H9 (cell line): ENCODE measurements around the gene CYB5B. TPM values are rescaled to one million over a fixed set of nuclear protein-coding genes. Genes with fewer than 3 reads are reported as not detected.

Source experiments
- DNase-seq: peaks from one replicate; pipeline ENCODE4 v3.0.0-alpha.2; 2017
- H2AFZ ChIP-seq: one replicate; pipeline ENCODE4 v1.6.1; 2013; ENCODE audit warnings: mild to moderate bottlenecking, low read length, control low read depth, moderate library complexity
- H2AK5ac ChIP-seq: 2 replicates; pipeline ENCODE4 v1.6.1; 2013; ENCODE audit warnings: low read length, control low read depth, mixed read lengths; ENCODE audit not compliant: insufficient read length
- H2BK120ac ChIP-seq: one replicate; pipeline ENCODE4 v1.6.1; 2013; ENCODE audit warnings: low read depth, mild to moderate bottlenecking, low read length, control low read depth, inconsistent platforms; ENCODE audit not compliant: poor library complexity, severe bottlenecking
- H2BK12ac ChIP-seq: 2 replicates; pipeline ENCODE4 v1.6.1; 2013; ENCODE audit warnings: low read length, control low read depth, mixed read lengths, low read depth; ENCODE audit not compliant: insufficient read length
- H2BK15ac ChIP-seq: 2 replicates; pipeline ENCODE4 v1.6.1; 2013; ENCODE audit warnings: low read depth, low read length, control low read depth
- H2BK20ac ChIP-seq: one replicate; pipeline ENCODE4 v1.6.1; 2013; ENCODE audit warnings: low read depth, mild to moderate bottlenecking, low read length, control low read depth, inconsistent platforms; ENCODE audit not compliant: poor library complexity, severe bottlenecking
- H2BK5ac ChIP-seq: 2 replicates; pipeline ENCODE4 v1.6.1; 2013; ENCODE audit warnings: low read length, control low read depth, mixed read lengths; ENCODE audit not compliant: insufficient read length
- H3K14ac ChIP-seq: 2 replicates; pipeline ENCODE4 v1.6.1; 2013; ENCODE audit warnings: low read length, control low read depth; ENCODE audit not compliant: insufficient read depth
- H3K18ac ChIP-seq: 2 replicates; pipeline ENCODE4 v1.6.1; 2013; ENCODE audit warnings: low read depth, mild to moderate bottlenecking, mixed read lengths, low read length, control low read depth; ENCODE audit not compliant: insufficient read length
- H3K23ac ChIP-seq: 2 replicates; pipeline ENCODE4 v1.6.1; 2013; ENCODE audit warnings: low read length, control low read depth, mixed read lengths, low read depth; ENCODE audit not compliant: insufficient read length
- H3K23me2 ChIP-seq: 2 replicates; pipeline ENCODE4 v1.6.1; 2013; ENCODE audit warnings: low read depth, mild to moderate bottlenecking, mixed read lengths, low read length, control low read depth; ENCODE audit not compliant: insufficient read length, poor library complexity, severe bottlenecking
- H3K27ac ChIP-seq: 2 replicates; pipeline ENCODE4 v1.5.1; 2013; ENCODE audit warnings: low read length, control low read depth, mixed read lengths, low read depth; ENCODE audit not compliant: insufficient read length
- H3K27me3 ChIP-seq: 2 replicates; pipeline ENCODE4 v1.6.1; 2013; ENCODE audit warnings: low read length, control low read depth, inconsistent platforms; ENCODE audit not compliant: insufficient read depth
- H3K4ac ChIP-seq: 2 replicates; pipeline ENCODE4 v1.6.1; 2013; ENCODE audit warnings: low read depth, mild to moderate bottlenecking, control low read depth, inconsistent platforms, low read length, moderate library complexity
- H3K4me1 ChIP-seq: 2 replicates; pipeline ENCODE4 v1.6.1; 2013; ENCODE audit warnings: low read length, control low read depth, inconsistent platforms; ENCODE audit not compliant: insufficient read depth
- H3K4me2 ChIP-seq: 2 replicates; pipeline ENCODE4 v1.6.1; 2013; ENCODE audit warnings: low read length, control low read depth, mixed read lengths; ENCODE audit not compliant: insufficient read length, insufficient read depth
- H3K56ac ChIP-seq: 2 replicates; pipeline ENCODE4 v1.6.1; 2013; ENCODE audit warnings: low read depth, mild to moderate bottlenecking, mixed read lengths, low read length, control low read depth; ENCODE audit not compliant: insufficient read length
- H3K79me1 ChIP-seq: 2 replicates; pipeline ENCODE4 v1.6.1; 2013; ENCODE audit warnings: low read depth, mild to moderate bottlenecking, moderate library complexity, low read length, control low read depth, inconsistent platforms; ENCODE audit not compliant: insufficient read depth, poor library complexity, severe bottlenecking
- H3K79me2 ChIP-seq: 2 replicates; pipeline ENCODE4 v1.6.1; 2013; ENCODE audit warnings: low read length, control low read depth, inconsistent platforms; ENCODE audit not compliant: insufficient read depth
- H3K9ac ChIP-seq: 2 replicates; pipeline ENCODE4 v1.6.1; 2013; ENCODE audit warnings: low read length, control low read depth, mixed read lengths; ENCODE audit not compliant: insufficient read length; ENCODE audit errors: extremely low read depth
- H3K9me3 ChIP-seq: one replicate; pipeline ENCODE4 v1.6.1; 2013; ENCODE audit warnings: low read depth, low read length, inconsistent platforms; ENCODE audit not compliant: control insufficient read depth
- H3T11ph ChIP-seq: one replicate; pipeline ENCODE4 v1.6.1; 2013; ENCODE audit warnings: mild to moderate bottlenecking, low read length, control low read depth, inconsistent platforms
- H4K20me1 ChIP-seq: one replicate; pipeline ENCODE4 v1.6.1; 2013; ENCODE audit not compliant: control insufficient read depth, insufficient read length, insufficient read depth
- H4K5ac ChIP-seq: 2 replicates; pipeline ENCODE4 v1.6.1; 2013; ENCODE audit warnings: low read depth, mild to moderate bottlenecking, mixed read lengths, low read length, control low read depth; ENCODE audit not compliant: insufficient read length
- H4K8ac ChIP-seq: replicated peaks from 2 replicates; pipeline ENCODE4 v1.6.1; 2013; ENCODE audit warnings: low read length, control low read depth, mixed read lengths, low read depth; ENCODE audit not compliant: insufficient read length
- H4K91ac ChIP-seq: 2 replicates; pipeline ENCODE4 v1.6.1; 2013; ENCODE audit warnings: low read depth, mild to moderate bottlenecking, moderate library complexity, mixed read lengths, low read length, control low read depth; ENCODE audit not compliant: insufficient read length
- H3K27ac Mint-ChIP-seq, 3 experiments: 2 replicates in 2 of 3; 3 replicates in 1 of 3; pipeline ENCODE4 v1.8.0; 2020 to 2021; ENCODE audit warnings: mixed read lengths in 3 of 3, mild to moderate bottlenecking in 1 of 3, moderate library complexity in 1 of 3
- H3K27me3 Mint-ChIP-seq: 2 replicates; pipeline ENCODE4 v1.8.0; 2021; ENCODE audit warnings: low read depth, mild to moderate bottlenecking, moderate library complexity, mixed read lengths
- H3K36me3 Mint-ChIP-seq, 3 experiments: 2 replicates in 2 of 3; 3 replicates in 1 of 3; pipeline ENCODE4 v1.8.0; 2020 to 2021; ENCODE audit warnings: low read depth in 3 of 3, mixed read lengths in 3 of 3; ENCODE audit not compliant: insufficient read depth in 1 of 3
- H3K4me1 Mint-ChIP-seq, 2 experiments: 2 replicates each; pipeline ENCODE4 v1.8.0; 2020; ENCODE audit warnings: mixed read lengths in 2 of 2
- H3K4me3 Mint-ChIP-seq, 2 experiments: 2 replicates in 1 of 2; 3 replicates in 1 of 2; pipeline ENCODE4 v1.8.0; 2020 to 2021; ENCODE audit warnings: mild to moderate bottlenecking in 2 of 2, mixed read lengths in 2 of 2, moderate library complexity in 1 of 2
- H3K9me3 Mint-ChIP-seq, 2 experiments: 2 replicates in 1 of 2; 3 replicates in 1 of 2; pipeline ENCODE4 v1.8.0; 2020; ENCODE audit warnings: mild to moderate bottlenecking in 2 of 2, mixed read lengths in 2 of 2, moderate library complexity in 1 of 2
- CTCF ChIP-seq: fragments of 200-600 bp; sonication (generic); conservative IDR thresholded peaks from 3 replicates; pipeline ENCODE4 v1.8.0; 2021; ENCODE audit warnings: antibody characterized with exemption, mild to moderate bottlenecking
- WGBS: extraction: QIAGEN DNeasy Blood & Tissue Kit; methylation state at CpG from one replicate; pipeline ENCODE4 v1.1.7; 2013; ENCODE audit warnings: missing lambda C conversion rate, low lambda C conversion rate, mixed read lengths; ENCODE audit not compliant: insufficient read length; ENCODE audit errors: extremely low coverage; 5-methylcytosine and 5-hydroxymethylcytosine counted together
- total RNA-seq: library from RNA; stranded (reverse); gene quantifications from 2 replicates; pipeline ENCODE4 v1.2.1, GENCODE V29; 2021

The CYB5B gene
- total RNA-seq, 1 experiment from 2014 or later = 126 TPM

DNA sequence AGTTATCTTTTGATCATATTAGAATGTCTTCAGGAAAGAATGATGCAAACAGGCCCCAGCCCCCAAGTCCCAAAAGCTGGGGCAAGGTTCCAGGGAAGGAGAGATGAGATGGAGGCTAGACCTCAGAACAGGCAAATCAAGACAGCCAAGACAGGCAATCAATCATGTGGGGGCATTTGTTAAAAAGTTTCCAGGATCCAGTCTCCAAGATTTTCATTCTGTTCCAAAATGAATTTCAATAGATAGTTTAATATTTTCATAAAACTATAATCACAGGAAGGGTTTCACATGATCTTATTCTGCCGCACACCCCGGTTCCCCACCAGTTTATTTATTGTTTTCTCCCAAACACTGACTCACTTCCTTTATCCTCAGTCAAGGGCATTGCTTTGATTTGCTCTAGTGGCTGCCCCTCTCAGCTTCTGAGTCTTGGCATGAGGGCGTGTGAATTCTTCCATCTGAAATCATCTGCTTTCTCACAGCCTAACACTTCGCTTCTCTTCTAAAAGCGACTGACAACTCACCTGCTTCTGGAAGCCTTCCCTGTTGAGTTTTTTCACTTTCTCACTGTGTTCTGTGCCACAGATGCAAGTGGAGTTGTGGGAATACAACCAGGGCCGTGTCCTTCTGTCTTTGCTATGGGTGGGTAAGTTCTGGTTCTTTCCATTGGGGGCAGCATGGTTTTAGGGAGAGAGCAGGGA is 26.4 kb upstream of the CYB5B start:
- Mint-ChIP-seq H3K27ac (peak overlapping the region; percentile 2 to 63 (median 58); a peak in 1 of 7 replicates), H3K27me3 (no peaks in the 10 kb centered on the region; the same call in none of the 2 replicates), H3K36me3 (no peaks in the 10 kb centered on the region), H3K9me3 (no peaks in the 10 kb centered on the region), H3K4me3 (peak overlapping the region in 1 of 2 experiments; percentile 25; a peak in 1 of 5 replicates), H3K4me1 (peaks cover 11 to 16% of the 10 kb centered on the region in 2 experiments)
- Histone ChIP-seq H4K91ac (no peak overlapping the region), H3K14ac (no peak overlapping the region), H3K4ac (no peak overlapping the region), H2BK120ac (no peak overlapping the region), H3K4me1 (no peaks in the 10 kb centered on the region; the same call in 1 of the 2 replicates), H3K27ac (no peak overlapping the region), H3K4me2 (no peak overlapping the region), H2BK15ac (no peak overlapping the region), H3K27me3 (no peaks in the 10 kb centered on the region; the same call in 1 of the 2 replicates), H4K20me1 (no peaks in the 10 kb centered on the region), H2AK5ac (no peak overlapping the region), H3K9ac (no peak overlapping the region), H4K8ac (no peak overlapping the region), H3K79me1 (no peaks in the 10 kb centered on the region), H3K56ac (no peak overlapping the region), H2BK20ac (no peak overlapping the region), H2BK5ac (no peak overlapping the region), H4K5ac (no peak overlapping the region), H3K18ac (no peak overlapping the region), H3K79me2 (no peaks in the 10 kb centered on the region), H3K9me3 (no peaks in the 10 kb centered on the region), H2BK12ac (no peak overlapping the region), H3K23me2 (no peaks in the 10 kb centered on the region), H2AFZ (peak overlapping the region; percentile 92), H3K23ac (no peak overlapping the region), H3T11ph (no peak overlapping the region)
- WGBS = no CpG with 5 or more reads among the region's 6 CpGs
- DNase-seq = peak; percentile 75
- peak; percentile 72 for TF ChIP-seq CTCF
